ENCODE results near the gene GOLGA6L10. TPM values are rescaled to one million over a fixed set of nuclear protein-coding genes. Genes with fewer than 3 reads are reported as not detected.
"Not testable (repeated sequence)": the region's sequence is repeated elsewhere in the genome, so short reads cannot be mapped to it uniquely, and the experiment has no call there.

Gene GOLGA6L10
- total and polyA plus RNA-seq, 2 of the 4 experiments (the other 2 are of a cell fraction): under 0.01 to 0.79 TPM

- H3K9me3 ChIP-seq (ENCODE audit: control insufficient read depth, insufficient read depth, low read length); H3K36me3 ChIP-seq (ENCODE audit: control insufficient read depth, insufficient read depth, low read length); H3K14ac ChIP-seq (replicated peaks; ENCODE audit: low read depth, low read length); H2BK120ac ChIP-seq (ENCODE audit: low read depth, low read length); H2BK20ac ChIP-seq (ENCODE audit: low read depth, low read length); DNase-seq; H3K4me2 ChIP-seq (ENCODE audit: low read depth, low read length); H3K56ac ChIP-seq (ENCODE audit: extremely low read depth, insufficient read depth, low read length); dilution Hi-C loops (cut with HindIII; ENCODE audit: low sequenced_read_pairs, unreplicated experiment); H3K4ac ChIP-seq (ENCODE audit: low read depth, low read length); H2BK15ac ChIP-seq (ENCODE audit: low read depth, low read length); H3K27ac ChIP-seq (ENCODE audit: insufficient read depth, low read length); H3K4me3 ChIP-seq (ENCODE audit: insufficient read depth, low read depth, low read length); H4K91ac ChIP-seq (ENCODE audit: insufficient read depth, low read depth, low read length); H2BK5ac ChIP-seq (ENCODE audit: low read depth, low read length, poor library complexity, severe bottlenecking); intact Hi-C loops (cut with micrococcal nuclease); H4K20me1 ChIP-seq (ENCODE audit: insufficient read depth, low read length); H3K23ac ChIP-seq (ENCODE audit: low read depth, low read length); CTCF ChIA-PET; H3K4me1 ChIP-seq (ENCODE audit: control insufficient read depth, insufficient read depth, low read length); BruUV-seq (replicated peaks); H3K27me3 ChIP-seq (ENCODE audit: control insufficient read depth, insufficient read depth, low read length); H4K8ac ChIP-seq (ENCODE audit: low read depth in 2 of 2, low read length in 2 of 2); H2AK9ac ChIP-seq (replicated peaks; ENCODE audit: low read depth, low read length, poor library complexity); H3K9me1 ChIP-seq (ENCODE audit: insufficient read depth, low read length); H3K18ac ChIP-seq (ENCODE audit: low read depth, low read length); ATAC-seq (ENCODE audit: low read depth); in situ Hi-C loops (cut with MboI; ENCODE audit: low sequenced_read_pairs); POLR2A ChIA-PET (ENCODE audit: unreplicated experiment); H3K9ac ChIP-seq (ENCODE audit: low read depth, low read length); H2AK5ac ChIP-seq (ENCODE audit: low read depth, low read length); H2AFZ ChIP-seq (replicated peaks; ENCODE audit: low read length, poor library complexity); H4K5ac ChIP-seq (ENCODE audit: low read depth, low read length): not testable (repeated sequence)
- peaks cover 8 to 16% of the 10 kb centered on the region in 2 experiments for H3K79me1 ChIP-seq (ENCODE audit: low read depth in 1 of 2, low read length in 2 of 2)
- no CpG with 5 or more reads among the region's 3 CpGs for WGBS, 2 experiments (ENCODE audit: extremely low coverage in 2 of 2, insufficient read length in 1 of 2)
Observed at GRCh38 chr15:82390152-82390551, 40.9 kb upstream of the GOLGA6L10 start.

GRCh38 chr15:82387209-82387608, 37.9 kb upstream of the GOLGA6L10 start:
- H3K14ac ChIP-seq (replicated peaks; ENCODE audit: low read depth, low read length); H3K4me3 ChIP-seq (ENCODE audit: insufficient read depth, low read depth, low read length); CTCF ChIA-PET; POLR2A ChIA-PET (ENCODE audit: unreplicated experiment); H2BK120ac ChIP-seq (ENCODE audit: low read depth, low read length); in situ Hi-C loops (cut with MboI; ENCODE audit: low sequenced_read_pairs); H4K20me1 ChIP-seq (ENCODE audit: insufficient read depth, low read length); H2AK5ac ChIP-seq (ENCODE audit: low read depth, low read length); H2BK5ac ChIP-seq (ENCODE audit: low read depth, low read length, poor library complexity, severe bottlenecking); H3K27ac ChIP-seq (ENCODE audit: insufficient read depth, low read length); H3K27me3 ChIP-seq (ENCODE audit: control insufficient read depth, insufficient read depth, low read length); H3K18ac ChIP-seq (ENCODE audit: low read depth, low read length); H3K56ac ChIP-seq (ENCODE audit: extremely low read depth, insufficient read depth, low read length); H2BK15ac ChIP-seq (ENCODE audit: low read depth, low read length); H3K4me2 ChIP-seq (ENCODE audit: low read depth, low read length); H3K36me3 ChIP-seq (ENCODE audit: control insufficient read depth, insufficient read depth, low read length); H4K5ac ChIP-seq (ENCODE audit: low read depth, low read length); dilution Hi-C loops (cut with HindIII; ENCODE audit: low sequenced_read_pairs, unreplicated experiment); H4K8ac ChIP-seq (ENCODE audit: low read depth in 2 of 2, low read length in 2 of 2); H3K79me1 ChIP-seq (ENCODE audit: low read depth in 1 of 2, low read length in 2 of 2); H3K4ac ChIP-seq (ENCODE audit: low read depth, low read length); DNase-seq; intact Hi-C loops (cut with micrococcal nuclease); BruUV-seq (replicated peaks); H3K9ac ChIP-seq (ENCODE audit: low read depth, low read length); H2AK9ac ChIP-seq (replicated peaks; ENCODE audit: low read depth, low read length, poor library complexity); H3K9me1 ChIP-seq (ENCODE audit: insufficient read depth, low read length); ATAC-seq (ENCODE audit: low read depth); H4K91ac ChIP-seq (ENCODE audit: insufficient read depth, low read depth, low read length); H3K4me1 ChIP-seq (ENCODE audit: control insufficient read depth, insufficient read depth, low read length); H2BK20ac ChIP-seq (ENCODE audit: low read depth, low read length); H3K9me3 ChIP-seq (ENCODE audit: control insufficient read depth, insufficient read depth, low read length); H2AFZ ChIP-seq (replicated peaks; ENCODE audit: low read length, poor library complexity); H3K23ac ChIP-seq (ENCODE audit: low read depth, low read length): not testable (repeated sequence)
